SK-N-MC (cell line): ENCODE data around the gene LRRC40.

ENCODE experiments used
- EZH2 ChIP-seq: fragments of 200-600 bp; sonication (generic); IDR thresholded peaks from one replicate; pipeline ENCODE4 v1.6.1; 2017; ENCODE audit warnings: antibody characterized with exemption
- FOXP2 ChIP-seq: optimal IDR thresholded peaks from 2 replicates; pipeline ENCODE3; 2011; ENCODE audit warnings: mild to moderate bottlenecking, moderate library complexity; ENCODE audit not compliant: insufficient read depth; ENCODE audit errors: extremely low read length, control extremely low read depth
- POLR2AphosphoS5 ChIP-seq: IDR thresholded peaks from 2 replicates; pipeline ENCODE4 v1.6.1; 2012; ENCODE audit warnings: mild to moderate bottlenecking, low read depth, low read length, borderline replicate concordance

DNA sequence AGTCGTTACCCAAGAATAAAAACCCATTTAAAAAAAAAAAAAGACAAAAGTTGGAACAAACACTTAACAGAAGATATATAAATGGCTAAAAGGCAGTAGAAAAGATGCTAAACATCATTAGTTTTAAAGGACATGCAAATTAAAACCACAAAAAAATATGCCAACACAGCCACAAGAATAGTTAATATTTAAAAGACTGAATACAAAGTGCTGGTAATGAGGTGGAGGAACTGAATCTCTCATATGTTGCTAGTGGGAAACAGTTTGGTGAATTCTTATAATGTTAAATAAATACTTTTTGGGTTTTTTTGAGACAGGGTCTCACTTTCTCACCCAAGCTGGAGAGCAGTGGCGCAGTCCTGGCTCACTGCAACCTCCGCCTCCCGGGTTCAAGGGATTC lies 10.0 kb downstream of the LRRC40 start:
- TF ChIP-seq EZH2 (no peak), POLR2AphosphoS5 (no peak), FOXP2 (no peak)
